B cell (primary cell): ENCODE measurements around the gene PRICKLE2. TPM values are rescaled to one million over a fixed set of nuclear protein-coding genes. Genes with fewer than 3 reads are reported as not detected.

Experiments
- ATAC-seq: fragments of 200-7000 bp; cut with Tn5 transposase; one replicate; pipeline ENCODE4 v1.10.0; 2021; ENCODE audit warnings: low read depth, mild to moderate bottlenecking, moderate number of reproducible peaks, moderate library complexity
- CTCF ChIA-PET: fragments of 350-600 bp; sonication (Branson Sonifier 250); formaldehyde crosslinking; loops from one replicate; lab custom pipeline; 2021; ENCODE audit warnings: antibody characterized with exemption, inconsistent platforms; lab: Charles Lee
- POLR2A ChIA-PET: fragments of 350-600 bp; sonication (Branson Sonifier 250); formaldehyde crosslinking; loops from one replicate; lab custom pipeline; 2021; ENCODE audit warnings: antibody characterized with exemption; lab: Charles Lee
- DNase-seq: peaks from one replicate; pipeline ENCODE4 v3.0.0; 2013
- H2AFZ ChIP-seq: 2 replicates; pipeline ENCODE4 v1.6.1; 2012; ENCODE audit warnings: mild to moderate bottlenecking, low read depth, low read length; ENCODE audit not compliant: insufficient read depth, poor library complexity, severe bottlenecking
- H3K27ac ChIP-seq, 2 donors: 1 replicate in 1 of 2; 2 replicates in 1 of 2; pipeline ENCODE4 v1.5.1; 2012 to 2013; ENCODE audit warnings: low read length in 2 of 2, mild to moderate bottlenecking in 2 of 2, moderate library complexity in 1 of 2
- H3K27me3 ChIP-seq, 4 experiments: fragments of 200-600 bp in 1 of 4; sonication (generic) in 1 of 4; replicated peaks in 1 of 4; 1 replicate in 2 of 4; 2 replicates in 2 of 4; pipeline versions ENCODE4 v1.6.1 to v1.7.0; 2013 to 2016; ENCODE audit warnings: low read length in 3 of 4, mild to moderate bottlenecking in 2 of 4, mixed read lengths in 1 of 4, moderate library complexity in 1 of 4; ENCODE audit not compliant: insufficient read depth in 4 of 4, control insufficient read depth in 3 of 4; ENCODE audit errors: control extremely low read depth in 1 of 4
- H3K36me3 ChIP-seq, 2 experiments: replicated peaks in 1 of 2; 1 replicate in 1 of 2; 2 replicates in 1 of 2; pipeline versions ENCODE4 v1.6.1 to v1.7.1; 2013; ENCODE audit warnings: low read length in 1 of 2; ENCODE audit not compliant: insufficient read depth in 2 of 2, control insufficient read depth in 1 of 2; ENCODE audit errors: control extremely low read depth in 1 of 2, extremely low read depth in 1 of 2
- H3K4me1 ChIP-seq, 2 donors: fragments of 200-600 bp in 1 of 2; sonication (generic) in 1 of 2; 1 replicate in 1 of 2; 2 replicates in 1 of 2; pipeline versions ENCODE4 v1.5.1 to v1.6.1; 2013 to 2017; ENCODE audit warnings: low read length in 2 of 2; ENCODE audit not compliant: control insufficient read depth in 2 of 2, insufficient read depth in 2 of 2
- H3K4me2 ChIP-seq: replicated peaks from 2 replicates; pipeline ENCODE3; 2012; ENCODE audit warnings: mild to moderate bottlenecking, low read depth, low read length; ENCODE audit not compliant: poor library complexity, severe bottlenecking
- H3K4me3 ChIP-seq, 5 experiments: fragments of 200-600 bp in 1 of 5; sonication (generic) in 1 of 5; 1 replicate in 3 of 5; 2 replicates in 2 of 5; pipeline versions ENCODE4 v1.5.1 to v1.7.0; 2011 to 2016; ENCODE audit warnings: low read length in 4 of 5, mild to moderate bottlenecking in 4 of 5, low read depth in 2 of 5, control low read depth in 1 of 5, moderate library complexity in 1 of 5; ENCODE audit not compliant: insufficient read depth in 1 of 5; ENCODE audit errors: control extremely low read depth in 1 of 5, extremely low read depth in 1 of 5
- H3K79me2 ChIP-seq: fragments of 200-600 bp; sonication (generic); one replicate; pipeline ENCODE4 v1.6.0; 2016; ENCODE audit warnings: low read length; ENCODE audit not compliant: control insufficient read depth, insufficient read depth
- H3K9ac ChIP-seq: fragments of 200-600 bp; sonication (generic); 2 replicates; pipeline ENCODE4 v1.6.1; 2017; ENCODE audit warnings: mild to moderate bottlenecking, low read length, moderate library complexity
- H3K9me3 ChIP-seq, 3 donors: one replicate each; pipeline versions ENCODE4 v1.6.1 to v1.7.1; 2013; ENCODE audit warnings: low read length in 2 of 3; ENCODE audit not compliant: control insufficient read depth in 2 of 3, insufficient read depth in 1 of 3; ENCODE audit errors: control extremely low read depth in 1 of 3
- H4K20me1 ChIP-seq: 2 replicates; pipeline ENCODE4 v1.6.0; 2012; ENCODE audit warnings: mild to moderate bottlenecking, low read length; ENCODE audit not compliant: insufficient read depth, control insufficient read depth, poor library complexity, severe bottlenecking
- H3K27ac Mint-ChIP-seq: one replicate; pipeline ENCODE4 v1.8.0; 2021; ENCODE audit warnings: mixed read lengths
- H3K27me3 Mint-ChIP-seq: one replicate; pipeline ENCODE4 v1.8.0; 2021; ENCODE audit warnings: mixed read lengths
- H3K4me1 Mint-ChIP-seq: one replicate; pipeline ENCODE4 v1.8.0; 2021; ENCODE audit warnings: mixed read lengths
- H3K4me3 Mint-ChIP-seq: one replicate; pipeline ENCODE4 v1.8.0; 2021; ENCODE audit warnings: mixed read lengths
- H3K9me3 Mint-ChIP-seq: one replicate; pipeline ENCODE4 v1.8.0; 2022; ENCODE audit warnings: mixed read lengths; ENCODE audit not compliant: insufficient read depth
- CTCF ChIP-seq: fragments of 200-600 bp; IDR thresholded peaks from one replicate; pipeline ENCODE4 v1.8.0; 2022; ENCODE audit warnings: antibody characterized with exemption, mild to moderate bottlenecking
- EZH2 ChIP-seq: IDR thresholded peaks from 2 replicates; pipeline ENCODE4 v1.6.1; 2012; ENCODE audit warnings: borderline replicate concordance, low read depth, mild to moderate bottlenecking, moderate library complexity, low read length; ENCODE audit not compliant: insufficient read depth, poor library complexity, severe bottlenecking
- WGBS: methylation state at CpG from one replicate; pipeline ENCODE4 v1.1.5; 2013; ENCODE audit warnings: missing lambda C conversion rate; ENCODE audit not compliant: insufficient coverage; 5-methylcytosine and 5-hydroxymethylcytosine counted together
- intact Hi-C: fragments of 100-400 bp; cut with micrococcal nuclease; formaldehyde crosslinking; loops from one replicate; pipeline ENCODE4 v1.10.0; 2022
- polyA plus RNA-seq: library from polyadenylated mRNA; depleted of rRNA; stranded (reverse); fragments of >200 nt; gene quantifications from 2 replicates; pipeline ENCODE4 v1.2.3, GENCODE V29; 2012
- total RNA-seq, 2 donors: library from RNA; stranded (reverse); fragments of 120-200 nt in 1 of 2; gene quantifications; 1 replicate in 1 of 2; 2 replicates in 1 of 2; pipeline versions ENCODE4 v1.2.3 to v1.2.4, GENCODE V29; 2013 to 2022

The PRICKLE2 gene
- total and polyA plus RNA-seq, 2 donors (not counting 1 experiment from before 2014, with no cell fraction given) = 0.30 to 1.4 TPM

DNA sequence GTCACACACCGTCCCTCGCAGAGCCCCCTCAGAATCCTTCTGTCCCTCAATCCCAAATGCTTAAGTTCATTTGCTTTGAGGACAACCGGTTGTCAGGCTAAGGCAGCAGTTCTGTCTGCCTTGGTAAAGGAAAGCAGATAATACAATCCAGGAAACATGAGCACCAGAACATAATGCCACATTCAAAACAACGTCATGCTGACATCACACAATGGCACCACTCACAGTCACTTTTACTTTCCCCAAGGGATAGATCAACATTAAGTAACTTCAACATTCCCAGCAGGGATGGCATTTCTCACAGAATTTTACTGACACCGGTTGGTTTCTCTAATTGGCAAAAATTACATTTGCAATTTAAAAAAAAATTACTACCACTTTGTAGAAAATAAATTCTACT is 127.3 kb downstream of the PRICKLE2 start:
- DNase-seq (no peak), ATAC-seq (no peak)
- Histone ChIP-seq H3K9me3 (peaks cover 0 to 2% (median 0%) of the 10 kb centered on the region in 3 donors), H3K27me3 (no peaks in the 10 kb centered on the region), H3K27ac (no peak overlapping the region), H4K20me1 (no peaks in the 10 kb centered on the region), H3K36me3 (no peaks in the 10 kb centered on the region), H2AFZ (no peak overlapping the region), H3K4me2 (no peak overlapping the region), H3K4me1 (no peaks in the 10 kb centered on the region), H3K4me3 (no peak overlapping the region), H3K9ac (no peak overlapping the region), H3K79me2 (no peaks in the 10 kb centered on the region)
- intact Hi-C loops = no loop called here
- Mint-ChIP-seq H3K27ac (no peak overlapping the region), H3K27me3 (no peaks in the 10 kb centered on the region), H3K4me1 (no peaks in the 10 kb centered on the region), H3K4me3 (no peak overlapping the region), H3K9me3 (no peaks in the 10 kb centered on the region)
- 83% methylated on average over 3 of the region's 5 CpGs for whole genome bisulfite sequencing
- TF ChIP-seq CTCF (no peak), EZH2 (no peak)
- ChIA-PET POLR2A (no interaction called here), CTCF (no interaction called here)

GRCh38 chr3:64095802-64096201 is 129.5 kb downstream of the PRICKLE2 start:
- Histone ChIP-seq H3K27ac (no peak overlapping the region), H3K36me3 (no peaks in the 10 kb centered on the region), H3K4me3 (no peak overlapping the region), H3K9me3 (peaks cover 0 to 2% (median 0%) of the 10 kb centered on the region in 3 donors), H4K20me1 (no peaks in the 10 kb centered on the region), H3K4me1 (no peaks in the 10 kb centered on the region), H3K79me2 (no peaks in the 10 kb centered on the region), H3K27me3 (no peaks in the 10 kb centered on the region), H2AFZ (no peak overlapping the region), H3K9ac (no peak overlapping the region), H3K4me2 (no peak overlapping the region)
- no peaks in the 10 kb centered on the region for H3K4me1 Mint-ChIP-seq
- no peak for ATAC-seq
- intact Hi-C loops = no loop called here
- H3K27ac Mint-ChIP-seq = no peak overlapping the region
- 93% methylated on average over 2 of the region's 3 CpGs for WGBS
- DNase-seq = no peak
- TF ChIP-seq EZH2 = no peak
- no peak for TF ChIP-seq CTCF
- H3K4me3 Mint-ChIP-seq = no peak overlapping the region
- H3K9me3 Mint-ChIP-seq = no peaks in the 10 kb centered on the region
- peaks cover 3% of the 10 kb centered on the region for H3K27me3 Mint-ChIP-seq
- POLR2A ChIA-PET = no interaction called here
- CTCF ChIA-PET = no interaction called here
